Endothelial cell of umbilical vein (primary cell): Measurements from ENCODE around the gene AKAP1. TPM values are rescaled to one million over a fixed set of nuclear protein-coding genes. Genes with fewer than 3 reads are reported as not detected.

Source experiments
- BruUV-seq: library from RNA; stranded (reverse); fragments of 400-500 nt; replicated peaks from 2 replicates; lab custom pipeline; 2021; lab: Mats Ljungman, UMichigan
- CTCF ChIA-PET: fragments of 300-600, 350-600 bp; sonication (Branson Sonifier 250); formaldehyde crosslinking; loops from one replicate; lab custom pipeline; 2021; ENCODE audit warnings: antibody characterized with exemption, inconsistent platforms; lab: Charles Lee
- POLR2A ChIA-PET: fragments of 300-600, 350-600 bp; sonication (Branson Sonifier 250); formaldehyde crosslinking; loops from one replicate; lab custom pipeline; 2021; ENCODE audit warnings: antibody characterized with exemption, inconsistent platforms; lab: Charles Lee
- DNase-seq: peaks from one replicate; pipeline ENCODE4 v3.0.0-alpha.2; 2011; ENCODE audit warnings: low read depth, low spot score
- FAIRE-seq: peaks from 2 replicates; lab custom pipeline; 2011; peaks lifted over from hg19 to GRCh38; lab: Jason Lieb, UNC
- H2AFZ ChIP-seq: 2 replicates; pipeline ENCODE4 v1.6.0; 2012; ENCODE audit warnings: low read depth, low read length, control low read depth, inconsistent platforms
- H3K27ac ChIP-seq: 2 replicates; pipeline ENCODE4 v1.5.1; 2011; ENCODE audit warnings: low read depth, mild to moderate bottlenecking, control low read depth, low read length, moderate library complexity; ENCODE audit not compliant: insufficient read depth
- H3K27me3 ChIP-seq, 2 experiments: 2 replicates each; pipeline versions ENCODE4 v1.6.0 to v1.6.1; 2011; ENCODE audit warnings: low read length in 2 of 2, mixed read lengths in 1 of 2; ENCODE audit not compliant: control insufficient read depth in 2 of 2, insufficient read depth in 2 of 2
- H3K36me3 ChIP-seq, 2 experiments: 2 replicates in 1 of 2; 3 replicates in 1 of 2; pipeline ENCODE4 v1.5.1; 2011; ENCODE audit warnings: low read length in 2 of 2, mild to moderate bottlenecking in 1 of 2, moderate library complexity in 1 of 2; ENCODE audit not compliant: control insufficient read depth in 2 of 2, insufficient read depth in 2 of 2; ENCODE audit errors: extremely low read depth in 1 of 2
- H3K4me1 ChIP-seq: 3 replicates; pipeline ENCODE4 v1.5.1; 2011; ENCODE audit warnings: mild to moderate bottlenecking, low read length; ENCODE audit not compliant: control insufficient read depth, insufficient read depth; ENCODE audit errors: extremely low read depth
- H3K4me2 ChIP-seq: 2 replicates; pipeline ENCODE4 v1.6.1; 2011; ENCODE audit warnings: low read length, control low read depth, mixed read lengths; ENCODE audit not compliant: insufficient read depth
- H3K4me3 ChIP-seq, 3 experiments: fragments of 200-600 bp in 1 of 3; sonication (generic), shearing (Covaris generic) in 1 of 3; replicated peaks in 1 of 3; 2 replicates each; pipeline ENCODE4 v1.5.1; 2011 to 2016; ENCODE audit warnings: control low read depth in 3 of 3, low read length in 3 of 3, mild to moderate bottlenecking in 2 of 3, inconsistent platforms in 1 of 3, low read depth in 1 of 3, moderate library complexity in 1 of 3; ENCODE audit not compliant: insufficient read depth in 1 of 3
- H3K79me2 ChIP-seq: 2 replicates; pipeline ENCODE4 v1.6.0; 2012; ENCODE audit warnings: low read length, inconsistent platforms; ENCODE audit not compliant: control insufficient read depth, insufficient read depth
- H3K9ac ChIP-seq: replicated peaks from 2 replicates; pipeline ENCODE3; 2011; ENCODE audit warnings: low read length, control low read depth; ENCODE audit not compliant: insufficient read depth; ENCODE audit errors: extremely low read depth
- H3K9me1 ChIP-seq: replicated peaks from 3 replicates; pipeline ENCODE4 v1.6.0; 2011; ENCODE audit warnings: mild to moderate bottlenecking, low read length; ENCODE audit not compliant: control insufficient read depth, insufficient read depth; ENCODE audit errors: extremely low read depth
- H3K9me3 ChIP-seq: replicated peaks from 2 replicates; pipeline ENCODE4 v1.5.1; 2012; ENCODE audit warnings: low read length, inconsistent platforms; ENCODE audit not compliant: control insufficient read depth, insufficient read depth
- H4K20me1 ChIP-seq: replicated peaks from 2 replicates; pipeline ENCODE3; 2011; ENCODE audit warnings: mild to moderate bottlenecking, low read length; ENCODE audit not compliant: control insufficient read depth, insufficient read depth; ENCODE audit errors: extremely low read depth
- CTCF ChIP-seq, 2 donors: IDR thresholded peaks; 1 replicate in 1 of 2; 2 replicates in 1 of 2; pipeline ENCODE4 v1.5.1; 2011; ENCODE audit warnings: low read length in 2 of 2, mild to moderate bottlenecking in 2 of 2, moderate library complexity in 2 of 2, control low read depth in 1 of 2, inconsistent platforms in 1 of 2, low read depth in 1 of 2; ENCODE audit not compliant: insufficient read depth in 1 of 2; ENCODE audit errors: extremely low read depth in 1 of 2
- EZH2 ChIP-seq: IDR thresholded peaks from 2 replicates; pipeline ENCODE4 v1.6.1; 2012; ENCODE audit warnings: borderline replicate concordance, low read depth, mild to moderate bottlenecking, moderate library complexity, low read length, inconsistent platforms; ENCODE audit not compliant: severe bottlenecking
- FOS ChIP-seq: IDR thresholded peaks from 2 replicates; pipeline ENCODE4 v1.6.1; 2011; ENCODE audit warnings: mild to moderate bottlenecking, low read length, moderate library complexity, borderline replicate concordance; ENCODE audit not compliant: insufficient read depth
- GATA2 ChIP-seq: IDR thresholded peaks from 2 replicates; pipeline ENCODE4 v1.7.0; 2011; ENCODE audit warnings: low read depth, mild to moderate bottlenecking, moderate library complexity, mixed read lengths, low read length; ENCODE audit not compliant: insufficient read length, insufficient read depth
- JUN ChIP-seq: IDR thresholded peaks from 2 replicates; pipeline ENCODE4 v1.6.1; 2011; ENCODE audit warnings: borderline replicate concordance, low read depth; ENCODE audit not compliant: insufficient read length, insufficient read depth
- MYC ChIP-seq: IDR thresholded peaks from one replicate; pipeline ENCODE4 v1.6.1; 2011; ENCODE audit warnings: mild to moderate bottlenecking, low read depth, low read length
- POLR2A ChIP-seq: IDR thresholded peaks from 2 replicates; pipeline ENCODE4 v1.6.1; 2012; ENCODE audit warnings: low read depth, mild to moderate bottlenecking, control low read depth, low read length
- POLR2AphosphoS5 ChIP-seq: IDR thresholded peaks from 2 replicates; pipeline ENCODE4 v1.6.1; 2012; ENCODE audit warnings: low read depth, mild to moderate bottlenecking, control low read depth, low read length, moderate library complexity; ENCODE audit not compliant: insufficient read depth
- dilution Hi-C: fragments of 300-500 bp; cut with MboI; formaldehyde crosslinking; loops from one replicate; pipeline ENCODE4 v1.15.0; 2019; ENCODE audit warnings: low sequenced_read_pairs; ENCODE audit not compliant: extremely low pct_ligation_motif_present
- intact Hi-C: fragments of 100-400 bp; cut with micrococcal nuclease; formaldehyde crosslinking; loops from one replicate; pipeline ENCODE4 v1.10.0; 2022
- polyA plus RNA-seq, 4 experiments: library from polyadenylated mRNA; depleted of rRNA in 3 of 4; stranded (reverse) in 3 of 4; unstranded in 1 of 4; fragments of >200 nt; gene quantifications; 2 replicates each; pipeline versions ENCODE4 v1.2.1 to v1.2.3, GENCODE V29; 2011 to 2012; ENCODE audit warnings: missing spikeins in 1 of 4
- total RNA-seq: library from RNA; stranded (reverse); gene quantifications from 2 replicates; pipeline ENCODE4 v1.2.3, GENCODE V29; 2021
- TF ChIP-seq, protein P1 (sequence below): IDR thresholded peaks from 2 replicates; pipeline ENCODE4 v1.6.1; 2011; ENCODE audit not compliant: insufficient read depth, insufficient read length

The AKAP1 gene
- total and polyA plus RNA-seq, 2 donors (not counting 3 experiments of a cell fraction or from before 2014, with no cell fraction given): 20.9 to 27.7 TPM

DNA sequence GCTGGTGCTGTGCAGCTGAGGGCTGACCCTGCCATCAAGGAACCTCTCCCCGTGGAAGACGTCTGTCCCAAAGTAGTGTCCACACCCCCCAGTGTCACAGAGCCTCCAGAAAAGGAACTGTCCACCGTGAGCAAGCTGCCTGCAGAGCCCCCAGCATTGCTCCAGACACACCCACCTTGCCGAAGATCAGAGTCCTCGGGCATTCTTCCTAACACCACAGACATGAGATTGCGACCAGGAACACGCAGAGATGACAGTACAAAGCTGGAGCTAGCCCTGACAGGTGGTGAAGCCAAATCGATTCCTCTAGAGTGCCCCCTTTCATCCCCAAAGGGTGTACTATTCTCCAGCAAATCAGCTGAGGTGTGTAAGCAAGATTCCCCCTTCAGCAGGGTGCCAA, 20.5 kb downstream of the AKAP1 start:
- intact Hi-C loops: no loop called here
- Histone ChIP-seq H3K9me1 (no peaks in the 10 kb centered on the region), H3K4me2 (no peak overlapping the region), H3K36me3 (no peaks in the 10 kb centered on the region), H3K27ac (no peak overlapping the region), H3K4me3 (no peak overlapping the region), H3K27me3 (no peaks in the 10 kb centered on the region), H3K4me1 (no peaks in the 10 kb centered on the region), H3K9ac (no peak overlapping the region), H4K20me1 (no peaks in the 10 kb centered on the region), H3K79me2 (no peaks in the 10 kb centered on the region), H2AFZ (no peak overlapping the region), H3K9me3 (no peaks in the 10 kb centered on the region)
- no peak for DNase-seq
- ChIA-PET CTCF (interaction anchor here (1.0 to 1.3 kb wide), 4 partner anchors 13 to 728 kb away, joined by 3 to 11 read pairs (median 4); no protein-coding TSS in a partner anchor), POLR2A (no interaction called here)
- BruUV-seq: TSS peak; percentile 53
- dilution Hi-C loops: no loop called here
- TF ChIP-seq POLR2AphosphoS5: no peak
- TF ChIP-seq MYC: no peak
- no peak for TF ChIP-seq EZH2
- TF ChIP-seq CTCF (IDR thresholded peaks at IDR 0.05; ENCODE audit: extremely low read depth in 1 of 2, insufficient read depth in 1 of 2, low read depth in 1 of 2, low read length in 2 of 2): no peak
- TF ChIP-seq JUN: no peak
- TF ChIP-seq, protein P1, sequence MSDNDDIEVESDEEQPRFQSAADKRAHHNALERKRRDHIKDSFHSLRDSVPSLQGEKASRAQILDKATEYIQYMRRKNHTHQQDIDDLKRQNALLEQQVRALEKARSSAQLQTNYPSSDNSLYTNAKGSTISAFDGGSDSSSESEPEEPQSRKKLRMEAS: no peak
- no peak for TF ChIP-seq GATA2
- TF ChIP-seq FOS: no peak
- no peak for TF ChIP-seq POLR2A
- FAIRE-seq: no peak
